Fibroblast of mammary gland (primary cell): ENCODE data around the gene UFD1.

Experiments used
- DNase-seq: peaks from one replicate; pipeline ENCODE4 v3.0.0-alpha.2; 2010; ENCODE audit warnings: low read depth
- H3K4me3 ChIP-seq: 2 replicates; pipeline ENCODE4 v1.5.1; 2011; ENCODE audit warnings: low read depth, mild to moderate bottlenecking, low read length, moderate library complexity; ENCODE audit not compliant: control insufficient read depth
- TF ChIP-seq, protein P1 (sequence below): conservative IDR thresholded peaks from 2 replicates; pipeline ENCODE4 v1.5.1; 2011; ENCODE audit warnings: low read depth, low read length, inconsistent platforms; ENCODE audit not compliant: control insufficient read depth, insufficient read depth

Gene UFD1

DNA sequence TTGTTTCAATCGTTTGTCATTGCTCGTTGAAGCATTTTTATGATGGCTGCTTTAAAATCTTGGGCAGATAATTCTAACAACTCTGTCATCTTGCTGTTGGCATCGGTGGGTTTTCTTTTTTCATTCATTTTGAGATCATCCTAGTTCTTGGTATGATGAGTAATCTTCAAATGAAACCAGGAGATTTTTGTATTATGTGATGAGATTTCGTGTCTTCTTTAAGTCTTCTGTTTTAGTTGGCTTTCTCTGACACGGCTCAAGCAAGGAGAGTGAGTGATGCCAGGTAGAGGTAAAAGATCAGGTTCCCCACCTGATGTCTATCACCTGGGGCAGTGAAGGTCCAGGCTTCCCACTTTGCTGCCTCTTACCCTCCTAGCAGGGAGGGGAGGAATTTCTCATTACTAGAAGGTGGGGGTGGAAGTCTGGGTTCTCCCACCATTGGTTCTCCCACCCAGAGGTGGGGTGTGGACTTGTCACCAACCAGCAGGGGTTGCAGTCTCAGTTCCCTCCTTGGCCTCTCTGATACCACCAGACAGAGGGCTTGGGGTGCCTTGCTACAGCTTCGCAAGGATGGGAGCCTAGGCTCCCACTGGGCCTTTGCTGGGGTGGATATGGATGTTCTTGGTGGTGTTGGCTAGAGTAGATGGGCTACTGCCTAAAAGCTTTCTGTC, 13.6 kb upstream of the UFD1 start:
- no peak overlapping the region for H3K4me3 ChIP-seq
- TF ChIP-seq, protein P1, sequence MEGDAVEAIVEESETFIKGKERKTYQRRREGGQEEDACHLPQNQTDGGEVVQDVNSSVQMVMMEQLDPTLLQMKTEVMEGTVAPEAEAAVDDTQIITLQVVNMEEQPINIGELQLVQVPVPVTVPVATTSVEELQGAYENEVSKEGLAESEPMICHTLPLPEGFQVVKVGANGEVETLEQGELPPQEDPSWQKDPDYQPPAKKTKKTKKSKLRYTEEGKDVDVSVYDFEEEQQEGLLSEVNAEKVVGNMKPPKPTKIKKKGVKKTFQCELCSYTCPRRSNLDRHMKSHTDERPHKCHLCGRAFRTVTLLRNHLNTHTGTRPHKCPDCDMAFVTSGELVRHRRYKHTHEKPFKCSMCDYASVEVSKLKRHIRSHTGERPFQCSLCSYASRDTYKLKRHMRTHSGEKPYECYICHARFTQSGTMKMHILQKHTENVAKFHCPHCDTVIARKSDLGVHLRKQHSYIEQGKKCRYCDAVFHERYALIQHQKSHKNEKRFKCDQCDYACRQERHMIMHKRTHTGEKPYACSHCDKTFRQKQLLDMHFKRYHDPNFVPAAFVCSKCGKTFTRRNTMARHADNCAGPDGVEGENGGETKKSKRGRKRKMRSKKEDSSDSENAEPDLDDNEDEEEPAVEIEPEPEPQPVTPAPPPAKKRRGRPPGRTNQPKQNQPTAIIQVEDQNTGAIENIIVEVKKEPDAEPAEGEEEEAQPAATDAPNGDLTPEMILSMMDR = no peak
- no peak for DNase-seq

GRCh38 chr22:19490628-19491230, 11.7 kb upstream of the UFD1 start:
- TF ChIP-seq, protein P1 = no peak
- H3K4me3 ChIP-seq = no peak overlapping the region
- no peak for DNase-seq

- peak; percentile 30 for DNase-seq
- TF ChIP-seq, protein P1 = no peak
- no peak overlapping the region for H3K4me3 ChIP-seq
Measured at GRCh38 chr22:19488884-19489843, 10.2 kb upstream of the UFD1 start.

DNA sequence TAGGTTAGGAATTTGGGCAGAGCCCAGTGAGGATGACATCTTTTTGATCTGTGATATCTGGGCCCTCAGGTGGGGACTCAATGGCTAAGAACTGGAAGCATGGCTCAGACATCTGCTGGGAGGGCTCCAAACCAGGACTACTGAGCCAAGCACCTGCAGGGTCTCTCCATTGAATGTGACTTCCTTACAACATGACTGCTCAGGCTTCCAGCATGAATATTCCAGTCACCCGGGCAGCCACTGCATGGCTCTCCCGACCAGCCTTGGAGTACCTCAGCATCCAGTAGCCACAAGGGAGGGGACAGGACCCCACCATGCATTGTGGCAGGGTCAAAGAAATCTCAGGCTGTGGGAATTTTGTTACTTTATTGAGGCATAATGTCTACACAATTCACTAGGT, 9.3 kb upstream of the UFD1 start:
- TF ChIP-seq, protein P1 = no peak
- no peak overlapping the region for H3K4me3 ChIP-seq
- DNase-seq = no peak

GRCh38 chr22:19483481-19484244, 4.7 kb upstream of the UFD1 start:
- no peak overlapping the region for H3K4me3 ChIP-seq
- TF ChIP-seq, protein P1 = no peak
- DNase-seq = peak; percentile 62

- TF ChIP-seq, protein P1 = no peak
- H3K4me3 ChIP-seq = no peak overlapping the region
- no peak for DNase-seq
Measured at GRCh38 chr22:19482297-19482696, 3.3 kb upstream of the UFD1 start.
